Skeletal muscle tissue (tissue), 4 donors: Measurements from ENCODE around the gene GBX2. TPM values are rescaled to one million over a fixed set of nuclear protein-coding genes. Genes with fewer than 3 reads are reported as not detected.

Experiments used
- H3K27ac ChIP-seq: one replicate; pipeline ENCODE4 v1.7.0; 2013; ENCODE audit warnings: mild to moderate bottlenecking, low read depth, low read length, inconsistent platforms
- H3K27me3 ChIP-seq, 3 donors: one replicate each; pipeline ENCODE4 v1.7.0; 2013; ENCODE audit warnings: low read length in 3 of 3; ENCODE audit not compliant: control insufficient read depth in 3 of 3, insufficient read depth in 3 of 3
- H3K36me3 ChIP-seq, 3 donors: one replicate each; pipeline ENCODE4 v1.7.0; 2013; ENCODE audit warnings: low read length in 3 of 3; ENCODE audit not compliant: control insufficient read depth in 3 of 3, insufficient read depth in 3 of 3
- H3K4me1 ChIP-seq, 3 donors: one replicate each; pipeline ENCODE4 v1.7.0; 2013; ENCODE audit warnings: low read length in 3 of 3, mild to moderate bottlenecking in 3 of 3; ENCODE audit not compliant: control insufficient read depth in 3 of 3, insufficient read depth in 3 of 3
- H3K4me3 ChIP-seq, 3 donors: one replicate each; pipeline ENCODE4 v1.7.0; 2013; ENCODE audit warnings: low read length in 3 of 3
- H3K9ac ChIP-seq, 3 donors: one replicate each; pipeline ENCODE4 v1.7.0; 2013; ENCODE audit warnings: low read length in 3 of 3, mild to moderate bottlenecking in 3 of 3, moderate library complexity in 2 of 3, low read depth in 1 of 3
- H3K9me3 ChIP-seq, 3 donors: one replicate each; pipeline ENCODE4 v1.7.0; 2013; ENCODE audit warnings: low read length in 3 of 3; ENCODE audit not compliant: control insufficient read depth in 3 of 3
- total RNA-seq: library from RNA; depleted of rRNA; stranded (reverse); fragments of >200 nt; gene quantifications from one replicate; pipeline ENCODE4 v1.2.3, GENCODE V29; 2014
- donor health status: Osteomylitis.

Gene GBX2
- not detected for total RNA-seq

GRCh38 chr2:236168110-236169080, at the start of gene GBX2:
Gene GBX2, minus strand, starts transcription at chr2:236168386. Its CDS starts 415 bp downstream, at chr2:236167971.
- no peaks in the 10 kb centered on the region for H3K36me3 ChIP-seq
- no peak within 1 kb of the TSS for H3K9ac ChIP-seq
- no peaks in the 10 kb centered on the region for H3K9me3 ChIP-seq
- H3K4me1 ChIP-seq, result peaks cover 22 to 42% (median 31%) of the 10 kb centered on the region in 3 donors
- no peak within 1 kb of the TSS for H3K27ac ChIP-seq
- peak within 1 kb of the TSS in 2 of 3 donors; percentile 53 to 58 for H3K4me3 ChIP-seq
- H3K27me3 ChIP-seq, result peaks cover 92 to 99% (median 99%) of the 10 kb centered on the region in 3 donors

- H3K4me1 ChIP-seq, result no peaks in the 10 kb centered on the region
- H3K4me3 ChIP-seq, result no peak overlapping the region
- peaks cover 0 to 2% (median 0%) of the 10 kb centered on the region in 3 donors for H3K36me3 ChIP-seq
- H3K27me3 ChIP-seq, result peaks cover 3 to 16% (median 7%) of the 10 kb centered on the region in 3 donors
- H3K9ac ChIP-seq, result no peak overlapping the region
- no peak overlapping the region for H3K27ac ChIP-seq
- H3K9me3 ChIP-seq, result no peaks in the 10 kb centered on the region
Observed at GRCh38 chr2:236217926-236218325, 49.7 kb upstream of the GBX2 start.

- H3K27ac ChIP-seq, result no peak overlapping the region
- H3K9me3 ChIP-seq, result no peaks in the 10 kb centered on the region
- H3K4me3 ChIP-seq, result no peak overlapping the region
- H3K4me1 ChIP-seq, result no peaks in the 10 kb centered on the region
- H3K9ac ChIP-seq, result no peak overlapping the region
- H3K36me3 ChIP-seq, result peaks cover 0 to 2% (median 0%) of the 10 kb centered on the region in 3 donors
- peaks cover 3 to 19% (median 7%) of the 10 kb centered on the region in 3 donors for H3K27me3 ChIP-seq
Observed at GRCh38 chr2:236216711-236217110, 48.5 kb upstream of the GBX2 start.

- Histone ChIP-seq H3K9me3 (no peaks in the 10 kb centered on the region), H3K36me3 (peaks cover 0 to 2% (median 0%) of the 10 kb centered on the region in 3 donors), H3K4me3 (no peak overlapping the region), H3K4me1 (peaks cover 1 to 8% (median 6%) of the 10 kb centered on the region in 3 donors), H3K27ac (no peak overlapping the region), H3K27me3 (peaks cover 3 to 19% (median 7%) of the 10 kb centered on the region in 3 donors), H3K9ac (no peak overlapping the region)
Observed at GRCh38 chr2:236215761-236216333, 47.7 kb upstream of the GBX2 start.

- no peaks in the 10 kb centered on the region for H3K9me3 ChIP-seq
- H3K27ac ChIP-seq, result no peak overlapping the region
- no peak overlapping the region for H3K4me3 ChIP-seq
- H3K36me3 ChIP-seq, result peaks cover 0 to 2% (median 0%) of the 10 kb centered on the region in 3 donors
- H3K4me1 ChIP-seq, result peaks cover 8 to 14% (median 12%) of the 10 kb centered on the region in 3 donors
- H3K9ac ChIP-seq, result no peak overlapping the region
- peaks cover 3 to 19% (median 7%) of the 10 kb centered on the region in 3 donors for H3K27me3 ChIP-seq
Observed at GRCh38 chr2:236215196-236215595, 47.0 kb upstream of the GBX2 start.

GRCh38 chr2:236214376-236214995, 46.3 kb upstream of the GBX2 start:
- H3K9me3 ChIP-seq, result no peaks in the 10 kb centered on the region
- peaks cover 8 to 18% (median 14%) of the 10 kb centered on the region in 3 donors for H3K4me1 ChIP-seq
- peaks cover 0 to 2% (median 0%) of the 10 kb centered on the region in 3 donors for H3K36me3 ChIP-seq
- H3K27me3 ChIP-seq, result peaks cover 3 to 18% (median 7%) of the 10 kb centered on the region in 3 donors
- no peak overlapping the region for H3K9ac ChIP-seq
- no peak overlapping the region for H3K4me3 ChIP-seq
- no peak overlapping the region for H3K27ac ChIP-seq

- no peak overlapping the region for H3K4me3 ChIP-seq
- peaks cover 8 to 18% (median 14%) of the 10 kb centered on the region in 3 donors for H3K4me1 ChIP-seq
- no peak overlapping the region for H3K27ac ChIP-seq
- H3K9me3 ChIP-seq, result peaks cover 0 to 4% (median 3%) of the 10 kb centered on the region in 3 donors
- peaks cover 0 to 2% (median 0%) of the 10 kb centered on the region in 3 donors for H3K36me3 ChIP-seq
- H3K9ac ChIP-seq, result no peak overlapping the region
- H3K27me3 ChIP-seq, result peaks cover 3 to 10% (median 7%) of the 10 kb centered on the region in 3 donors
Observed at GRCh38 chr2:236211296-236211695, 43.1 kb upstream of the GBX2 start.

- Histone ChIP-seq H3K4me3 (no peak overlapping the region), H3K9ac (no peak overlapping the region), H3K9me3 (peaks cover 0 to 6% (median 5%) of the 10 kb centered on the region in 3 donors), H3K27me3 (peaks cover 3 to 6% (median 5%) of the 10 kb centered on the region in 3 donors), H3K4me1 (peaks cover 8 to 18% (median 14%) of the 10 kb centered on the region in 3 donors), H3K27ac (no peak overlapping the region), H3K36me3 (peaks cover 0 to 2% (median 0%) of the 10 kb centered on the region in 3 donors)
Observed at GRCh38 chr2:236210536-236210935, 42.4 kb upstream of the GBX2 start.

- no peak overlapping the region for H3K4me3 ChIP-seq
- H3K27ac ChIP-seq, result no peak overlapping the region
- peaks cover 8 to 18% (median 14%) of the 10 kb centered on the region in 3 donors for H3K4me1 ChIP-seq
- H3K36me3 ChIP-seq, result no peaks in the 10 kb centered on the region
- peaks cover 0 to 3% (median 3%) of the 10 kb centered on the region in 3 donors for H3K27me3 ChIP-seq
- no peak overlapping the region for H3K9ac ChIP-seq
- H3K9me3 ChIP-seq, result peaks cover 0 to 7% (median 6%) of the 10 kb centered on the region in 3 donors
Observed at GRCh38 chr2:236209996-236210395, 41.8 kb upstream of the GBX2 start.
